ENCODE results near the gene EFNA5.

- TF ChIP-seq, protein P1, sequence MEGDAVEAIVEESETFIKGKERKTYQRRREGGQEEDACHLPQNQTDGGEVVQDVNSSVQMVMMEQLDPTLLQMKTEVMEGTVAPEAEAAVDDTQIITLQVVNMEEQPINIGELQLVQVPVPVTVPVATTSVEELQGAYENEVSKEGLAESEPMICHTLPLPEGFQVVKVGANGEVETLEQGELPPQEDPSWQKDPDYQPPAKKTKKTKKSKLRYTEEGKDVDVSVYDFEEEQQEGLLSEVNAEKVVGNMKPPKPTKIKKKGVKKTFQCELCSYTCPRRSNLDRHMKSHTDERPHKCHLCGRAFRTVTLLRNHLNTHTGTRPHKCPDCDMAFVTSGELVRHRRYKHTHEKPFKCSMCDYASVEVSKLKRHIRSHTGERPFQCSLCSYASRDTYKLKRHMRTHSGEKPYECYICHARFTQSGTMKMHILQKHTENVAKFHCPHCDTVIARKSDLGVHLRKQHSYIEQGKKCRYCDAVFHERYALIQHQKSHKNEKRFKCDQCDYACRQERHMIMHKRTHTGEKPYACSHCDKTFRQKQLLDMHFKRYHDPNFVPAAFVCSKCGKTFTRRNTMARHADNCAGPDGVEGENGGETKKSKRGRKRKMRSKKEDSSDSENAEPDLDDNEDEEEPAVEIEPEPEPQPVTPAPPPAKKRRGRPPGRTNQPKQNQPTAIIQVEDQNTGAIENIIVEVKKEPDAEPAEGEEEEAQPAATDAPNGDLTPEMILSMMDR (IDR thresholded peaks at IDR 0.05), result no peak
- TF ChIP-seq POLR2AphosphoS5 (IDR thresholded peaks at IDR 0.05; ENCODE audit: insufficient read depth in 1 of 2, low read depth in 1 of 2), result no peak
- no peak for TF ChIP-seq POLR2A (IDR thresholded peaks at IDR 0.05)
Measured at GRCh38 chr5:107696080-107696479, 25.3 kb upstream of the EFNA5 start.

Measured in vagina (tissue), 2 donors.